Lung (tissue), 12 donors: ENCODE results near the gene FRMD5. TPM values are rescaled to one million over a fixed set of nuclear protein-coding genes. Genes with fewer than 3 reads are reported as not detected.

Source experiments
- ATAC-seq: fragments of 200-7000 bp; cut with Tn5 transposase; one replicate; pipeline ENCODE4 v1.9.1; 2020; ENCODE audit warnings: moderate number of reproducible peaks; ENCODE audit not compliant: insufficient read depth, low FRiP score
- DNase-seq, 3 donors: peaks; one replicate each; pipeline ENCODE4 v3.0.0-alpha.2; 2013 to 2017
- H3K27ac ChIP-seq, 2 donors: one replicate each; pipeline ENCODE4 v1.5.1; 2013; ENCODE audit warnings: mild to moderate bottlenecking in 2 of 2, moderate library complexity in 2 of 2, control low read depth in 1 of 2, inconsistent platforms in 1 of 2, low read depth in 1 of 2, low read length in 1 of 2
- H3K27me3 ChIP-seq, 3 donors: one replicate each; pipeline ENCODE4 v1.5.1; 2013; ENCODE audit warnings: low read length in 2 of 3; ENCODE audit not compliant: control insufficient read depth in 3 of 3, insufficient read depth in 3 of 3
- H3K36me3 ChIP-seq, 4 donors: one replicate each; pipeline ENCODE4 v1.5.1; 2013; ENCODE audit warnings: low read length in 4 of 4, mild to moderate bottlenecking in 1 of 4, moderate library complexity in 1 of 4; ENCODE audit not compliant: control insufficient read depth in 4 of 4, insufficient read depth in 4 of 4
- H3K4me1 ChIP-seq, 5 donors: one replicate each; pipeline ENCODE4 v1.5.1; 2013; ENCODE audit warnings: low read length in 5 of 5, mild to moderate bottlenecking in 2 of 5, moderate library complexity in 1 of 5; ENCODE audit not compliant: control insufficient read depth in 5 of 5, insufficient read depth in 5 of 5
- H3K4me3 ChIP-seq: one replicate; pipeline ENCODE4 v1.5.1; 2013; ENCODE audit warnings: mild to moderate bottlenecking, control low read depth, moderate library complexity
- H3K9ac ChIP-seq, 2 donors: one replicate each; pipeline ENCODE4 v1.5.1; 2013; ENCODE audit warnings: low read length in 2 of 2, control low read depth in 1 of 2; ENCODE audit not compliant: insufficient read depth in 1 of 2
- H3K9me3 ChIP-seq, 4 donors: one replicate each; pipeline ENCODE4 v1.5.1; 2013; ENCODE audit warnings: low read length in 3 of 4, mild to moderate bottlenecking in 1 of 4, moderate library complexity in 1 of 4; ENCODE audit not compliant: control insufficient read depth in 4 of 4, insufficient read depth in 3 of 4
- WGBS, 2 donors: extraction: QIAGEN DNeasy Blood & Tissue Kit; methylation state at CpG; one replicate each; pipeline ENCODE4 v1.1.7; 2013; 5-methylcytosine and 5-hydroxymethylcytosine counted together
- polyA plus RNA-seq, 2 donors: library from polyadenylated mRNA; stranded (reverse); fragments of 200-250 nt; gene quantifications; one replicate each; pipeline ENCODE4 v1.2.1, GENCODE V29; 2013
- total RNA-seq, 2 donors: library from RNA; depleted of rRNA in 1 of 2; stranded (reverse); fragments of >200 nt in 1 of 2; gene quantifications; one replicate each; pipeline ENCODE4 v1.2.1, GENCODE V29; 2014 to 2021
- TF ChIP-seq, protein P1 (sequence below): IDR thresholded peaks from 2 replicates; pipeline ENCODE4 v1.5.1; 2012; ENCODE audit warnings: mild to moderate bottlenecking; ENCODE audit errors: control extremely low read depth, extremely low read depth
- donor health status: control.
- donor health status: control.
- donor health status: Bipolar disorder and iron deficiency.
- donor health status: healthy.
- donor health status: DM: yes; HTN: yes; CAD: no.

Gene FRMD5
- total and polyA plus RNA-seq, 4 donors = 0.10 to 1.1 (median 0.67) TPM

DNA sequence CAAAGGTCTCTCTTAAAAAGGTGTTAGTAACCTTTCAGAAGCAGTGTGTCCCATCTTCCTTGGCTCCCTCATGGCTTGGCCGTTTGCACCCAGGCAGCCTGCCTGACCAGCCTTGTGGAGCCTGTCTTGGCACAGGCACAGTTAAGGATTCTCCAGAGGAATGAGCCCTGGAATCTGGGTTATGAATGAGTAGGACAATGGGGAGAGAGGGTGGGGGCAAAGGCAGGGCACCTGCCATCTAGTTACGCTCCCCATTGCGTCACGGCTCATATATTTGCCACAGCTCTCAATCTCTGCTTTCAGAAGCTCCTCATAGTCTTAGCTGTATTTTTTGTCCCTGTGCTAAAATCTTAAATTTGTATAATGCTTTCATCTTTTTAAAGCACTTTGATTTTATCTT is 317.7 kb downstream of the FRMD5 start:
- H3K4me3 ChIP-seq = no peak overlapping the region
- peak in 1 of 3 donors; percentile 3 for DNase-seq
- peaks cover 0 to 3% (median under 1%) of the 10 kb centered on the region in 4 donors for H3K36me3 ChIP-seq
- H3K27ac ChIP-seq = peak overlapping the region in 1 of 2 donors; percentile 86
- TF ChIP-seq, protein P1, sequence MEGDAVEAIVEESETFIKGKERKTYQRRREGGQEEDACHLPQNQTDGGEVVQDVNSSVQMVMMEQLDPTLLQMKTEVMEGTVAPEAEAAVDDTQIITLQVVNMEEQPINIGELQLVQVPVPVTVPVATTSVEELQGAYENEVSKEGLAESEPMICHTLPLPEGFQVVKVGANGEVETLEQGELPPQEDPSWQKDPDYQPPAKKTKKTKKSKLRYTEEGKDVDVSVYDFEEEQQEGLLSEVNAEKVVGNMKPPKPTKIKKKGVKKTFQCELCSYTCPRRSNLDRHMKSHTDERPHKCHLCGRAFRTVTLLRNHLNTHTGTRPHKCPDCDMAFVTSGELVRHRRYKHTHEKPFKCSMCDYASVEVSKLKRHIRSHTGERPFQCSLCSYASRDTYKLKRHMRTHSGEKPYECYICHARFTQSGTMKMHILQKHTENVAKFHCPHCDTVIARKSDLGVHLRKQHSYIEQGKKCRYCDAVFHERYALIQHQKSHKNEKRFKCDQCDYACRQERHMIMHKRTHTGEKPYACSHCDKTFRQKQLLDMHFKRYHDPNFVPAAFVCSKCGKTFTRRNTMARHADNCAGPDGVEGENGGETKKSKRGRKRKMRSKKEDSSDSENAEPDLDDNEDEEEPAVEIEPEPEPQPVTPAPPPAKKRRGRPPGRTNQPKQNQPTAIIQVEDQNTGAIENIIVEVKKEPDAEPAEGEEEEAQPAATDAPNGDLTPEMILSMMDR = no peak
- H3K4me1 ChIP-seq = no peaks in the 10 kb centered on the region
- ATAC-seq = no peak
- H3K9ac ChIP-seq = no peak overlapping the region
- no peaks in the 10 kb centered on the region for H3K9me3 ChIP-seq
- H3K27me3 ChIP-seq = no peaks in the 10 kb centered on the region
- 85 to 93% methylated on average over 4 of the region's 4 CpGs for WGBS, 2 donors

DNA sequence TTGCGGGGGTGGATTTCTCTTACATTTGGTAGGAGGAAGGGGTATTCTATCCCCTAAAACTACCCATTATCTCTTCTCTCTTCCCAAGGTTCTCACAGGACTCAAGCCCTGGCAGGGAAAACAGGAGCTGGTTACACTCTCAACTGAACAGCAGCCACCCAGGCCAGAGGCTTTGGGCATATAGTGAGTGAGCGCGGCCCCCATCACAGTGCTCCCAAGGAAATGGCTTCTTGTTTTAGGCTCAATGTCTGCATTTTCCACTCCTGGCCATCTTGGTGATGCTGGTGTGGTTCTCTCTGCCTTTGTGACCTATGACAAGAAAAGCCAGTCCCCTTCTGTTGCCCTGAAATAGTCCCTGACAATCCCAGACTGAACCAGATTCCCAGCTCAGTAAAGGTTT is 318.2 kb downstream of the FRMD5 start:
- Histone ChIP-seq H3K9ac (no peak overlapping the region), H3K27ac (peak overlapping the region in 1 of 2 donors; percentile 83), H3K4me3 (no peak overlapping the region), H3K9me3 (no peaks in the 10 kb centered on the region), H3K27me3 (no peaks in the 10 kb centered on the region), H3K36me3 (peaks cover 0 to 3% (median under 1%) of the 10 kb centered on the region in 4 donors), H3K4me1 (no peaks in the 10 kb centered on the region)
- no peak for DNase-seq
- TF ChIP-seq, protein P1 = no peak
- WGBS, 2 donors = 86 to 98% methylated on average over 3 of the region's 3 CpGs
- no peak for ATAC-seq

DNA sequence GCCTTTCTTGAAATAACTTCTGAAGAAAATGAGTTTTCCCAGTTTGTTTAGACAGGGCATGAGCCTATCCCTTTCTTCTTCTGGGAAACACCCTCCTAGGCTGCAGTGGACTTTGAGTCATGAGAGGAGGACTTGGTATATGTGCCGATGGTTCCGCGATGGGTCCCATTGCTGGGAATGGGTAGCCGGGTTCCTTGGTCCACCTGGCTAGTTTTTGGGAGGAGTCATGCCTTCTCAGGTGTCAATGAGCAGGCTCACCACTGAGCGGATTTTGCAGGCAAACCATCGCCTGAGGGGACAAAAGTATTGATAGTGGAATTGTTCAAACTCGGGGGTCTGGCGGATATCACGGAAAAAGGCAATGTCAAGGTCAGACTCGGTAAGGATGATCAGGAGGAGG is 321.4 kb downstream of the FRMD5 start:
- H3K9ac ChIP-seq = no peak overlapping the region
- H3K36me3 ChIP-seq = peaks cover 0 to 3% (median under 1%) of the 10 kb centered on the region in 4 donors
- DNase-seq = no peak
- H3K9me3 ChIP-seq = no peaks in the 10 kb centered on the region
- TF ChIP-seq, protein P1 = no peak
- no peaks in the 10 kb centered on the region for H3K27me3 ChIP-seq
- WGBS, 2 donors = 97% methylated on average over 10 of the region's 10 CpGs
- H3K27ac ChIP-seq = peak overlapping the region in 1 of 2 donors; percentile 56
- H3K4me3 ChIP-seq = no peak overlapping the region
- no peak for ATAC-seq
- no peaks in the 10 kb centered on the region for H3K4me1 ChIP-seq
